ENCODE results near the gene TSPEAR. TPM values are rescaled to one million over a fixed set of nuclear protein-coding genes. Genes with fewer than 3 reads are reported as not detected.

Gene TSPEAR
- total and polyA plus RNA-seq, 3 donors from 2014 or later = 0.53 to 0.62 (median 0.55) TPM

DNA sequence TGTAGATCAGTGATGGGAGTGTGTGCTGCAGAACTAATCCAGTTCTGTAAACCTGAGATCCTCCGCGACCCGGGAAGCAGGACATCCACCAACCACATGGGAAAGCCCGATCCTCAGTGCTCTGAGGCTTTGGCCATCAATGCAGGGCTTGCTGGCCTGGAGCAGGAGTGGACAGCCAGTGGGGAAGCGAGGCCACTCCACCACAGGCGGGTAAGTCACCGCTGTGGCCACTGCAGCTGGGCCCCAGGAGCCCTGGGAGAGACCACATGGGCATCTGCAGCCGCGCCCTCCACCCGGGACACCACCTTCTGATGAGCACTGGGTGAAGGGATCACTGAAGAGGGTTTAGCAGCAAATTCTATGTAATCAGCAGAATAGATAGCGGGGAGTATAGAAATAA is 30.2 kb downstream of the TSPEAR start:
- no peak for DNase-seq
- H3K4me3 ChIP-seq = no peak overlapping the region
- H3K27ac ChIP-seq = no peak overlapping the region
- no peaks in the 10 kb centered on the region for H3K36me3 ChIP-seq (ENCODE audit: low read depth, missing control alignments)
- H3K27me3 ChIP-seq = no peaks in the 10 kb centered on the region
- WGBS, 2 donors = 62 to 77% methylated on average over 10 to 11 of the region's 11 CpGs
- intact Hi-C loops (cut with DNase I; ENCODE audit: low total_unique reads) = no loop called here
- H3K9me3 ChIP-seq = no peaks in the 10 kb centered on the region
- no peaks in the 10 kb centered on the region for H3K4me1 ChIP-seq
- no peak for TF ChIP-seq POLR2A (IDR thresholded peaks at IDR 0.05)
- TF ChIP-seq, protein P1, sequence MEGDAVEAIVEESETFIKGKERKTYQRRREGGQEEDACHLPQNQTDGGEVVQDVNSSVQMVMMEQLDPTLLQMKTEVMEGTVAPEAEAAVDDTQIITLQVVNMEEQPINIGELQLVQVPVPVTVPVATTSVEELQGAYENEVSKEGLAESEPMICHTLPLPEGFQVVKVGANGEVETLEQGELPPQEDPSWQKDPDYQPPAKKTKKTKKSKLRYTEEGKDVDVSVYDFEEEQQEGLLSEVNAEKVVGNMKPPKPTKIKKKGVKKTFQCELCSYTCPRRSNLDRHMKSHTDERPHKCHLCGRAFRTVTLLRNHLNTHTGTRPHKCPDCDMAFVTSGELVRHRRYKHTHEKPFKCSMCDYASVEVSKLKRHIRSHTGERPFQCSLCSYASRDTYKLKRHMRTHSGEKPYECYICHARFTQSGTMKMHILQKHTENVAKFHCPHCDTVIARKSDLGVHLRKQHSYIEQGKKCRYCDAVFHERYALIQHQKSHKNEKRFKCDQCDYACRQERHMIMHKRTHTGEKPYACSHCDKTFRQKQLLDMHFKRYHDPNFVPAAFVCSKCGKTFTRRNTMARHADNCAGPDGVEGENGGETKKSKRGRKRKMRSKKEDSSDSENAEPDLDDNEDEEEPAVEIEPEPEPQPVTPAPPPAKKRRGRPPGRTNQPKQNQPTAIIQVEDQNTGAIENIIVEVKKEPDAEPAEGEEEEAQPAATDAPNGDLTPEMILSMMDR (IDR thresholded peaks at IDR 0.05) = no peak

- Histone ChIP-seq H3K36me3 (ENCODE audit: low read depth, missing control alignments) (no peaks in the 10 kb centered on the region), H3K4me1 (no peaks in the 10 kb centered on the region), H3K27me3 (no peaks in the 10 kb centered on the region), H3K9me3 (no peaks in the 10 kb centered on the region), H3K4me3 (no peak overlapping the region), H3K27ac (no peak overlapping the region)
- intact Hi-C loops (cut with DNase I; ENCODE audit: low total_unique reads) = no loop called here
- WGBS, 2 donors = 90 to 92% methylated on average over 13 of the region's 13 CpGs
- TF ChIP-seq, protein P1 (IDR thresholded peaks at IDR 0.05) = no peak
- TF ChIP-seq POLR2A (IDR thresholded peaks at IDR 0.05) = no peak
- DNase-seq = no peak
Measured at GRCh38 chr21:44677881-44678280, 33.5 kb downstream of the TSPEAR start.

DNA sequence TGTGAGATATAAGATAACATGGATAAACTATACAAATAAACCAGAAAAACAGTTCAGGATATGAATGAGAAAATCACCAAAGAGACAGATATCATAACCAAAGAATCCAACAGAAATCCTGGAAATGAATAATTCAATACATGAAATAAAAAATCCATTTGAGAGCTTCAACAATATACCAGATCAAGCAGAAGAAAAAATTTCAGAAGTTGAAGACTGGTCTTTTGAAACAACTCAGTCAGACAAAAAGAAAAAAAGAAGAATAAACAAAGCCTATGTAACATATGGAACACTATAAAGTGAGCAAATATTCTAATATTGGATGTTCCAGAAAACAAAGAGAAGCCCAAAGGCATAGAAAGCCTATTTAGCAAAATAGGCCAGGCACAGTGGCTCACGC is 39.5 kb downstream of the TSPEAR start:
- 74 to 86% methylated on average over 1 of the region's 1 CpG for WGBS, 2 donors

GRCh38 chr21:44670642-44671432 is 40.5 kb downstream of the TSPEAR start:
- H3K27ac ChIP-seq = no peak overlapping the region
- H3K27me3 ChIP-seq = no peaks in the 10 kb centered on the region
- no peaks in the 10 kb centered on the region for H3K36me3 ChIP-seq (ENCODE audit: low read depth, missing control alignments)
- H3K9me3 ChIP-seq = no peaks in the 10 kb centered on the region
- H3K4me3 ChIP-seq = no peak overlapping the region
- WGBS, 2 donors = 74 to 86% methylated on average over 2 to 3 of the region's 3 CpGs
- H3K4me1 ChIP-seq = no peaks in the 10 kb centered on the region
- TF ChIP-seq, protein P1 (IDR thresholded peaks at IDR 0.05) = no peak
- intact Hi-C loops (cut with DNase I; ENCODE audit: low total_unique reads) = no loop called here
- DNase-seq = no peak

More for the DNA sequence above, 39.5 kb downstream of the TSPEAR start:
- no peak for DNase-seq
- Histone ChIP-seq H3K27ac (no peak overlapping the region), H3K36me3 (ENCODE audit: low read depth, missing control alignments) (no peaks in the 10 kb centered on the region), H3K4me3 (no peak overlapping the region), H3K4me1 (no peaks in the 10 kb centered on the region), H3K9me3 (no peaks in the 10 kb centered on the region), H3K27me3 (no peaks in the 10 kb centered on the region)
- intact Hi-C loops (cut with DNase I; ENCODE audit: low total_unique reads) = no loop called here
- TF ChIP-seq POLR2A (IDR thresholded peaks at IDR 0.05) = no peak
- TF ChIP-seq, protein P1 (IDR thresholded peaks at IDR 0.05) = no peak

DNA sequence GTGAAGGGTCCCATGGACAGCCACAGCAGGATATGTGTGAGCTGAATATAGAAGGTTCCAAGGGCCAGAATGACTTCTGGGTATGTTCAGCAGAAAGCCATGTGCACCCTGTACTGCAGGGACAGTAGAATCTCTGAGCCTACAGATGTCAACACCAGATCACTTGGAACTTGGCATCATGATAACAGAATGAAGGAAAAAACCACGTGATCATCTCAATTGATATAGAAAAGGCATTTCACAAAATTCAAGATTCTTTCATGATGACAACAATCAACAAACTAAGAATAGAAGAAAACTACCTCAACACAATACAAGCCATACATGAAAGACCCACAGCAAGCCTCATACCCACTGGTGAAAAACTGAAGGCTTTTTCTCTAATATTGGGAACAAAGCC is 43.8 kb downstream of the TSPEAR start:
- no peaks in the 10 kb centered on the region for H3K27me3 ChIP-seq
- WGBS, 2 donors = 67 to 73% methylated on average over 1 of the region's 1 CpG
- no peak for DNase-seq
- TF ChIP-seq, protein P1 (IDR thresholded peaks at IDR 0.05) = no peak
- TF ChIP-seq POLR2A (IDR thresholded peaks at IDR 0.05) = no peak
- no peak overlapping the region for H3K27ac ChIP-seq
- H3K36me3 ChIP-seq (ENCODE audit: low read depth, missing control alignments) = no peaks in the 10 kb centered on the region
- no peak overlapping the region for H3K4me3 ChIP-seq
- H3K4me1 ChIP-seq = no peaks in the 10 kb centered on the region
- intact Hi-C loops (cut with DNase I; ENCODE audit: low total_unique reads) = no loop called here
- H3K9me3 ChIP-seq = no peaks in the 10 kb centered on the region

Data from testis (tissue), 3 donors.